Colonic mucosa (tissue), 4 donors: ENCODE results near the gene FER1L5. TPM values are rescaled to one million over a fixed set of nuclear protein-coding genes. Genes with fewer than 3 reads are reported as not detected.

Experiments used
- DNase-seq: peaks from one replicate; pipeline ENCODE4 v3.0.0-alpha.2; 2020
- H3K27ac ChIP-seq: fragments of 200-600 bp; one replicate; pipeline ENCODE4 v1.8.0; 2021
- H3K27me3 ChIP-seq: fragments of 200-600 bp; one replicate; pipeline ENCODE4 v1.8.0; 2021
- H3K36me3 ChIP-seq: fragments of 200-600 bp; one replicate; pipeline ENCODE4 v1.8.0; 2021
- H3K4me1 ChIP-seq: fragments of 200-600 bp; one replicate; pipeline ENCODE4 v1.8.0; 2021; ENCODE audit warnings: mild to moderate bottlenecking
- H3K4me3 ChIP-seq: fragments of 200-600 bp; one replicate; pipeline ENCODE4 v1.8.0; 2021
- H3K9ac ChIP-seq, 2 donors: one replicate each; pipeline ENCODE4 v1.7.0; 2013; ENCODE audit warnings: control low read depth in 2 of 2, low read depth in 2 of 2, low read length in 2 of 2
- H3K9me3 ChIP-seq: fragments of 200-600 bp; one replicate; pipeline ENCODE4 v1.8.0; 2021
- intact Hi-C: fragments of 100-400 bp; cut with DNase I; formaldehyde crosslinking; loops from one replicate; pipeline ENCODE4 v1.14.1; 2022
- total RNA-seq, 2 donors: library from RNA; stranded (reverse); fragmentation: NEBNext Ultra II Directional in 1 of 2; extraction: Animal tissue kit (Norgen Biotek cat#: 25700) in 1 of 2; gene quantifications; one replicate each; pipeline ENCODE4 v1.2.1, GENCODE V29; 2021
- TF ChIP-seq, protein P1 (sequence below): fragments of 200-600 bp; IDR thresholded peaks from one replicate; pipeline ENCODE4 v1.8.0; 2022; ENCODE audit warnings: antibody characterized with exemption, mild to moderate bottlenecking
- donor health status: healthy.
- donor health status: DM: no; HTN: no; CAD: no.
- donor health status: DM: no; HTN: no; CAD: no.

FER1L5 gene
- total RNA-seq, 2 donors from 2014 or later, result not detected

DNA sequence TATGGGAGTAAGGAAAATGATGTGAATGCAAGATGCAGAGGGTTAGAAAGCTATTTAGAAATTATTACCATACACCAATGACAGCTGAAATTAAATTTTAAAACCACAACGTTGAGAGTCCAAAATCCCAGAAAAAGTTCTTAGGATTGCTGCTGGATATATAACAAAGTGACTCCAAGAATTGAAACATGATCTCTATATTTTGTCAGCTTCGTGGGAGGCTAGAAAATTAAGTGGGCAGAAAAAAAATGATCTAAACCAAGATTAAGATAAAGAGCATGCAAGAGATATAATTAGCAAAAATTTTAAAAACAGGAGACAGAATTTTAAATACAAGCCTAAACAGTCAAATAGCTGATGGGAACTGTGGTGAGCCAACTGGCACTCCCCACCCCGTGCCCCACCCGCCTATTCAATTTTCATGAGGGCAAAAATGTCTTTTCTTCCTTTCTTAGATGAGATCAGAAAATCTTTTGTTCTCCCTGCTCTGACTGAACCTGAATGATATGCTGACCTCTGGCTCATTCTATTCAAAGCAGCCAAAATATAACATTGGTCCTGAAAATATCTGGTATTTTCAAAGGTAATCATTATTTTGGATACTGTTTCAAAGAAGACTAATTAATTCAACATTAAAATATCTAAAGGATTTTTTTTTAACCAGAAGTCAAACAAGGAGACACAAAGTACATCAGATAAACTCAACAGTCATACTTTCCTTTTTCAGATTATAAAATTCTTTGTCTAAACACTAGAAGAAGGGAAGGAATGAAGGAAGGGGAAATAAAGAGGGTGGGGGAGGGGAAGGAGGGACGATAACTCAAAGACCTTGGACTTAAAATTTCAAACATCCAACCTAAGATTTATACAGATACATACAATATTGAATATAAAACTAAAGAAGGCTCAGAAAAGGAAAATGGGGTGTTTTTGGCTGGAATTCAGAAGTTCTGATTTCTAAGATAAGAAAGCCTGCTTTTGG is 16.7 kb upstream of the FER1L5 start:
- no peak overlapping the region for H3K9ac ChIP-seq

DNA sequence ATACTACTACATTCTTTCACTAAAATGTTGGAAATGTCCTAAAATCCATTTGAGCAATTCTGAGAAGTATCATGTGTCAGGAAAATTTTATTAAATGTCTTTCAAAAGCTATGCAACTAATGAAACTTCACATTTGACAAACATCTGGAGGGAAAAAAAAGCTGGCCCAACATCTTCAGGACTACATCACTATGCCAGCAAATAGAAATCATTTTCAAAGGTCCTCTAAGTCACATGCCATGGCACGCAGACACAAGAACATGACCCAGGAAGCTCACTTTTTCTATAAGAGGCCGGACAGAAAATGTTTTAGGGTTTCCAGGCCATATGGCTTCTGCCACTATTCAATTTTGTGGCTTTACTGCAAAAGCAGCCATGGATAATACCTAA is 16.0 kb upstream of the FER1L5 start:
- Histone ChIP-seq H3K9ac (no peak overlapping the region), H3K4me3 (no peak overlapping the region), H3K27me3 (no peaks in the 10 kb centered on the region), H3K4me1 (no peaks in the 10 kb centered on the region), H3K36me3 (no peaks in the 10 kb centered on the region), H3K9me3 (no peaks in the 10 kb centered on the region), H3K27ac (no peak overlapping the region)
- TF ChIP-seq, protein P1, sequence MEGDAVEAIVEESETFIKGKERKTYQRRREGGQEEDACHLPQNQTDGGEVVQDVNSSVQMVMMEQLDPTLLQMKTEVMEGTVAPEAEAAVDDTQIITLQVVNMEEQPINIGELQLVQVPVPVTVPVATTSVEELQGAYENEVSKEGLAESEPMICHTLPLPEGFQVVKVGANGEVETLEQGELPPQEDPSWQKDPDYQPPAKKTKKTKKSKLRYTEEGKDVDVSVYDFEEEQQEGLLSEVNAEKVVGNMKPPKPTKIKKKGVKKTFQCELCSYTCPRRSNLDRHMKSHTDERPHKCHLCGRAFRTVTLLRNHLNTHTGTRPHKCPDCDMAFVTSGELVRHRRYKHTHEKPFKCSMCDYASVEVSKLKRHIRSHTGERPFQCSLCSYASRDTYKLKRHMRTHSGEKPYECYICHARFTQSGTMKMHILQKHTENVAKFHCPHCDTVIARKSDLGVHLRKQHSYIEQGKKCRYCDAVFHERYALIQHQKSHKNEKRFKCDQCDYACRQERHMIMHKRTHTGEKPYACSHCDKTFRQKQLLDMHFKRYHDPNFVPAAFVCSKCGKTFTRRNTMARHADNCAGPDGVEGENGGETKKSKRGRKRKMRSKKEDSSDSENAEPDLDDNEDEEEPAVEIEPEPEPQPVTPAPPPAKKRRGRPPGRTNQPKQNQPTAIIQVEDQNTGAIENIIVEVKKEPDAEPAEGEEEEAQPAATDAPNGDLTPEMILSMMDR, result no peak
- no peak for DNase-seq
- intact Hi-C loops, result no loop called here

More for the DNA sequence above, 16.7 kb upstream of the FER1L5 start:
- Histone ChIP-seq H3K4me3 (no peak overlapping the region), H3K27ac (no peak overlapping the region), H3K4me1 (no peaks in the 10 kb centered on the region), H3K9me3 (no peaks in the 10 kb centered on the region), H3K27me3 (no peaks in the 10 kb centered on the region), H3K36me3 (no peaks in the 10 kb centered on the region)
- DNase-seq, result no peak
- intact Hi-C loops, result no loop called here
- TF ChIP-seq, protein P1, result no peak

DNA sequence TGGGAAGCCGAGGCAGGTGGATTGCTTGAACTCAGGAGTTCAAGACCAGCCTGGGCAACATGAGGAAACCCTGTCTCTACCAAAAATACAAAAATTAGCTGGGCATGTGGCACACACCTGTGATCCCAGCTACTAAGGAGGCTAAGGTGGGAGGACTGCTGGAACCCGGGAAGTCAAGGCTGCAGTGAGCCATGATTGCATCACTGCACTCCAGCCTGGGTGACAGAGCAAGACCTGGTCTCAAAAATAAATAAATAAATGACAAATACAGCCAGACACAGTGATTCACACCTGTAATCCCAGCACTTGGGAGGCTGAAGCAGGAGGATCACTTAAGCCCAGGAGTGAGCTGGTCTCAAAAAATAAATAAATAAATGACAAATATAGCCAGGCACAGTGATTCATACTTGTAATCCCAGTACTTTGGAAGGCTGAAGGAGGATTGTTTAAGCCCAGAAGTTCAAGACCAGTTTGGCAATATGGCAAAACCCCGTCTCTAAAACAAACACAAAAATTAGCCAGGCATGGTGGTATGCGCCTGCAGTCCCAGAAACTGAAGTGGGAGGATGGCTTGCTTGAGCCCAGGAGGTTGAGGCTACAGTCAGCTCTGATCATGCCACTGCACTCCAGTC is 10.6 kb upstream of the FER1L5 start:
- TF ChIP-seq, protein P1, result no peak
- peaks cover 7% of the 10 kb centered on the region for H3K4me1 ChIP-seq
- H3K9ac ChIP-seq, result no peak overlapping the region
- no peak overlapping the region for H3K27ac ChIP-seq
- no peaks in the 10 kb centered on the region for H3K9me3 ChIP-seq
- intact Hi-C loops, result loop anchor here (10.0 kb wide), 1 partner anchor 103 kb away; no protein-coding TSS in a partner anchor
- DNase-seq, result no peak
- H3K27me3 ChIP-seq, result no peaks in the 10 kb centered on the region
- no peaks in the 10 kb centered on the region for H3K36me3 ChIP-seq
- H3K4me3 ChIP-seq, result no peak overlapping the region

DNA sequence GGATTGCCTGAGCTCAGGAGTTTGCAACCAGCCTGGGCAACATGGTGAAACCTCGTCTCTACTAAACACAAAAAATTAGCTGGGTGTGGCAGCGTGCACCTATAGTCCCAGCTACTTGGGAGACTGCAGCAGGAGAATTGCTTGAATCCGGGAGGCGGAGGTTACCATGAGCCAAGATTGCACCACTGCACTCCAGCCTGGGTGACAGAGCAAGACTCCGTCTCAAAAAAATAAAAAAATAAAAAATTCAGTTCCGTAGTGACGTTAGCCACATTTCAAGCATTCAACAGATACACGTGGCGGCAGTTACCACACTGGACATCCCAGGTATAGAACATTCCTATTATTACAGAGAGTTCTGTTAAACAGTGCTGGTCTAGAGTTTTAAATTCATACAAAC is 8.9 kb upstream of the FER1L5 start:
- intact Hi-C loops, result loop anchor here (10.0 kb wide), 1 partner anchor 101 kb away; no protein-coding TSS in a partner anchor

More for the DNA sequence above, 8.9 kb upstream of the FER1L5 start:
- H3K27ac ChIP-seq, result no peak overlapping the region
- no peak overlapping the region for H3K4me3 ChIP-seq
- H3K4me1 ChIP-seq, result peaks cover 9% of the 10 kb centered on the region
- H3K9me3 ChIP-seq, result no peaks in the 10 kb centered on the region
- no peak for DNase-seq
- no peaks in the 10 kb centered on the region for H3K36me3 ChIP-seq
- TF ChIP-seq, protein P1, result no peak
- H3K27me3 ChIP-seq, result no peaks in the 10 kb centered on the region
- no peak overlapping the region for H3K9ac ChIP-seq
